ENCODE results near the gene SLC4A8. TPM values are rescaled to one million over a fixed set of nuclear protein-coding genes. Genes with fewer than 3 reads are reported as not detected.

Gene SLC4A8
- total and polyA plus RNA-seq, 9 of the 15 experiments (the other 6 are each of a cell fraction or from before 2014, with no cell fraction given), result 0.04 to 1.5 (median 0.12) TPM; not detected in 2

- FAIRE-seq (no peak), DNase-seq (ENCODE audit: extremely low read depth in 1 of 4, low spot score in 3 of 4) (no peak), ATAC-seq (no peak)
- no peak overlapping the region for H3K27ac ChIP-seq (ENCODE audit: extremely low read depth, low read depth, low read length)
- TF ChIP-seq ZNF778 (CRISPR knock-in tag; IDR thresholded peaks at IDR 0.05) (no peak), HDAC6 (IDR thresholded peaks at IDR 0.05; ENCODE audit: low read depth, low read length) (no peak), YY1 (IDR thresholded peaks at IDR 0.05; ENCODE audit: borderline replicate concordance in 1 of 3, control insufficient read depth in 1 of 3, extremely low read depth in 1 of 3, insufficient read depth in 3 of 3, insufficient read length in 1 of 3, insufficient replicate concordance in 2 of 3, low read depth in 1 of 3, low read length in 2 of 3) (no peak), ZNF696 (CRISPR knock-in tag; conservative IDR thresholded peaks at IDR 0.05) (no peak), SRF (CRISPR knock-in tag; IDR thresholded peaks at IDR 0.05) (no peak), ZNF175 (CRISPR knock-in tag; IDR thresholded peaks at IDR 0.05; ENCODE audit: low read depth) (no peak), MAFG (tag; conservative IDR thresholded peaks at IDR 0.05) (no peak), MNT (conservative IDR thresholded peaks at IDR 0.05) (no peak), FIP1L1 (IDR thresholded peaks at IDR 0.05; ENCODE audit: low read depth, low read length, poor library complexity, severe bottlenecking) (no peak), NONO (IDR thresholded peaks at IDR 0.05; ENCODE audit: low read depth in 2 of 2, low read length in 1 of 2) (no peak), GABPA (tag; conservative IDR thresholded peaks at IDR 0.05; ENCODE audit: low read depth) (no peak), IFI16 (CRISPR knock-in tag; IDR thresholded peaks at IDR 0.05) (no peak)
- intact Hi-C loops (cut with micrococcal nuclease) (no loop called here), in situ Hi-C loops (cut with MboI) (no loop called here)
- POLR2A ChIA-PET, result no interaction called here
- no peak overlapping the region for H2AFZ ChIP-seq (ENCODE audit: low read depth, low read length)
- H3K9me3 ChIP-seq (replicated peaks; ENCODE audit: control insufficient read depth, insufficient read depth, low read depth, low read length), result no peaks in the 10 kb centered on the region
- H4K20me1 ChIP-seq (replicated peaks; ENCODE audit: control insufficient read depth, insufficient read depth, low read length), result no peaks in the 10 kb centered on the region
- WGBS (ENCODE audit: insufficient coverage, low coverage, missing lambda C conversion rate), result 2% methylated on average over 4 of the region's 4 CpGs
- no peaks in the 10 kb centered on the region for H3K36me3 ChIP-seq (ENCODE audit: control insufficient read depth, insufficient read depth, low read length)
- H3K27me3 ChIP-seq (ENCODE audit: control insufficient read depth in 2 of 2, insufficient read depth in 2 of 2, low read length in 2 of 2), result peaks cover 4 to 5% of the 10 kb centered on the region in 2 experiments; a peak in 3 of 5 replicates
- no peaks in the 10 kb centered on the region for H3K4me1 ChIP-seq (replicated peaks in 1 of 2; ENCODE audit: control insufficient read depth in 2 of 2, insufficient read depth in 2 of 2, low read length in 2 of 2)
- H3K9me1 ChIP-seq (ENCODE audit: control insufficient read depth, insufficient read depth, low read length), result no peaks in the 10 kb centered on the region
- H3K4me3 ChIP-seq, result no peak overlapping the region
- no peak overlapping the region for H3K9ac ChIP-seq (ENCODE audit: insufficient read depth in 1 of 2, low read depth in 2 of 2, low read length in 2 of 2)
- no TSS peak for BruUV-seq (replicated peaks)
- no peaks in the 10 kb centered on the region for H3K79me2 ChIP-seq (ENCODE audit: control insufficient read depth, insufficient read depth, low read length)
- CTCF ChIA-PET (ENCODE audit: low intra/inter-chr PET ratio), result no interaction called here
- H3K4me2 ChIP-seq (ENCODE audit: insufficient read depth, low read length), result no peak overlapping the region
Observed at GRCh38 chr12:51442324-51442723, 17.7 kb downstream of the SLC4A8 start.

Data from K562 (cell line).